ENCODE results near the gene WNT8A.

Gene WNT8A

DNA sequence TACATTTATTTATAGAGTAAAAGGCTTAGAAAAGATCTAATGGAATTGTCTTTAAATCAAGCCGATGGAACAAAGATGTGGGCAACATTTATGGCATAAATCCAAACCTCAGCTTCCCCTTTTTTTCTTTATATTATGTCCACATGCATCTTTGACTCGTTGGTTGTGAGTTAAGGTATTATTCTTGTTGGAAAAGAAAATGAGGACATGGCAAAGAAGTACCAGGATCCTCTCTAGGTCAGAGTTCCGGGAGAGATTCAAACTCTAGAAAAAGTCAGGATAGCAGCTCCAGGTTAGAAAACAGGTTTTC lies 55.9 kb downstream of the WNT8A start:
- DNase-seq (ENCODE audit: low read depth, low spot score) = no peak

DNA sequence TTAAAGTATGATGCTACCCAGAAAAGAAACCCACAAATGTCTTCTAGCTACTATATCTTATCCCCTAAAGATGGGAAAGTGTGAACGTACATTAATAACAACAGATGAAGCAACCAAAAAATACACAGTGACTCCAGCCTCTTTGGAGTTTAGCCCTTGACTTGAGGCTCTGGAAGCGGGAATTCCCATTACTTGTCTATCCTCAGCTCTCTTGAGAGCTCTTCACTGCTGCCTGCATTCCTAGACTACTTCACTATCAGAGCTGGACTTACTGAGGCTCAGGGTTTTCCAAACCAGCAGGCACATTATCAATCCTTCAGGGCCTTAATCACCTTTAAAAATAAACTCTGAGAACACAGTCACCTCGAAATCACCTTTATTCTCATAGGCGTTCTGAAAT lies 56.4 kb downstream of the WNT8A start:
- no peak for DNase-seq (ENCODE audit: low read depth, low spot score)

All from activated CD4-positive, CD25-positive, alpha-beta regulatory T cell treated with anti-CD3 and anti-CD28 coated beads, Interleukin-2, amount 50 U/mL, for 16 hours (primary cell).